GM12873 (cell line): ENCODE results near the gene DSP.

Source experiments
- TF ChIP-seq, protein P1 (sequence below): IDR thresholded peaks from 2 replicates; pipeline ENCODE4 v1.5.1; 2012; ENCODE audit warnings: low read depth, mild to moderate bottlenecking, moderate library complexity, low read length, control low read depth; ENCODE audit not compliant: insufficient read depth; ENCODE audit errors: missing control alignments

The DSP gene

DNA sequence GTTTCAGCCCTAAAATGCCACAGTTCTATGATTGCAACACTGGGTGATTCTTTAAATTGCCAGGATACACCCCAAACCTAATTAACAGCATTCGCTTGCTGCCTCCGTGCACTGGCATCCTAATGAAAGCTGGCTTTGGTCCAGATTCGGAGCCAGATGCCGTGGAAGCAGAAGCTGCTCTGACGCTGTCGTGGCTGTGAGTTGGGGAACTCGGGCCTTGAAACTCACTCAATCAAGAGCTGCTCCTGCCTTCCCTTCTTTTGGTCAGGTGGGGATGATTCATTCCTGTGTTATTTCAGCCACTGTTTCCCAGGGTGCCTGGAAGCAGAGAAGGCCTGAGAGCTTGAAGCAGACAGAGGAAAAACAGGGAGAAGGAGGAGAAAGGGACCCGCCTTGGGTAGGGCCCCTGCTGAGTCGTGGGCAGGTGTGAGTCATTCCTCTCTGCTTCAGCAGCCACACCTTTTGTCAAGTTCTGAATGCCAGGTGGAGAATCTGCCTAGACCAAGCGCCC lies 36.2 kb upstream of the DSP start:
- TF ChIP-seq, protein P1, sequence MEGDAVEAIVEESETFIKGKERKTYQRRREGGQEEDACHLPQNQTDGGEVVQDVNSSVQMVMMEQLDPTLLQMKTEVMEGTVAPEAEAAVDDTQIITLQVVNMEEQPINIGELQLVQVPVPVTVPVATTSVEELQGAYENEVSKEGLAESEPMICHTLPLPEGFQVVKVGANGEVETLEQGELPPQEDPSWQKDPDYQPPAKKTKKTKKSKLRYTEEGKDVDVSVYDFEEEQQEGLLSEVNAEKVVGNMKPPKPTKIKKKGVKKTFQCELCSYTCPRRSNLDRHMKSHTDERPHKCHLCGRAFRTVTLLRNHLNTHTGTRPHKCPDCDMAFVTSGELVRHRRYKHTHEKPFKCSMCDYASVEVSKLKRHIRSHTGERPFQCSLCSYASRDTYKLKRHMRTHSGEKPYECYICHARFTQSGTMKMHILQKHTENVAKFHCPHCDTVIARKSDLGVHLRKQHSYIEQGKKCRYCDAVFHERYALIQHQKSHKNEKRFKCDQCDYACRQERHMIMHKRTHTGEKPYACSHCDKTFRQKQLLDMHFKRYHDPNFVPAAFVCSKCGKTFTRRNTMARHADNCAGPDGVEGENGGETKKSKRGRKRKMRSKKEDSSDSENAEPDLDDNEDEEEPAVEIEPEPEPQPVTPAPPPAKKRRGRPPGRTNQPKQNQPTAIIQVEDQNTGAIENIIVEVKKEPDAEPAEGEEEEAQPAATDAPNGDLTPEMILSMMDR, result no peak

DNA sequence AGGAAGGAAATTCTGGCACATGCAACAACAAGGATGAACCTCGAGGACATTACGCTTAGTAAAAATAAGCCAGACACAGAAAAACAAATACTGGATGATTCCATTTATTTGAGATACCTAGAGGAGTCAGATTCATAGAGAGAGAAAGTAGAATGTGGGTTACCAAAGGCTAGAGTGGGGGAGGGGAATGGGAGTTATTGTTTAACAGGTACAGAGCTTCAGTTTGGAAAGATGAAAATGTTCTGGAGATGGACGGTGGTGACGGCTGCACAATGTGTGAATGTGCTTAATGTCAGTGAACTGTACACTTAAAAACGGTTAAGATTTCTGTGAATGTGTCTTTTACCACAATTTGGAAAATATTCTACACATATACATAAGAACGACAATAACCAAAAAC lies 33.9 kb upstream of the DSP start:
- TF ChIP-seq, protein P1, result no peak

DNA sequence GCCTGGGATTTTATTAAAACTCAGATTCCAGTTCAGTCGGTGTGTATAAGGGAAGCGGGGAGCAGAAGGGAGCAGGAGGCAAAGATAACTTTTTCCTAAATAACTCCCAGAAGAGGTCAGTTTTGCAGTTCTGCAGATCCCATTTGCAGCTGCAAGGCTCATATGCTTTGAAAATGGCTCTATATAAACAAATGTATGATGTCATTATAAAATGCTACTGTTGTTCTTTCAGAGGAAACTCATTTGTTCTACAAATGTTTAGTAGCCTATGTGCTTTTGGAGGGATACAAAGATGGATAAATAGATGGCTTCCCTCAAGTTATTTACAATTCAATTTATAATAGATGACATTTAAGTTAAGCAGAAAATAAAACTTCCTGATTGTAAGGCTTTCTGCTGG lies 29.2 kb upstream of the DSP start:
- TF ChIP-seq, protein P1, result no peak

DNA sequence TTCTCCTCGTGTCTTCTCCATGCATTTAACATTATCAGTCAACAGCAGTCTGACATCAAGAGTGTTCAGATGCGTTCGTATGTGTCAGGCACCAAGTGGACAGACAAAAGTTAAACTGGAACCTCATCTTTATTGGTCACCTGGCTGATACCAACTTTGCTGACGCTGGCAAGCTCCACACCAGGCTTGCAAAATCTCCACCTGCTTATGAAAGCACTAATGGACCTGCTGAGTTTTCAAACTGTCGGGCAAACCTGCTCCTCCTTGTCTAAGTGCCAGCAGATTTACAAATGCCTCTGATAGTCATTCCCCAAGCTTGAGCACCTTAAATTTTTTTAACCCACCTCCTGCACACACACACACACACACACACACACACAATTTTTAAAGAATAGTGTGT lies 27.9 kb upstream of the DSP start:
- TF ChIP-seq, protein P1, result no peak

DNA sequence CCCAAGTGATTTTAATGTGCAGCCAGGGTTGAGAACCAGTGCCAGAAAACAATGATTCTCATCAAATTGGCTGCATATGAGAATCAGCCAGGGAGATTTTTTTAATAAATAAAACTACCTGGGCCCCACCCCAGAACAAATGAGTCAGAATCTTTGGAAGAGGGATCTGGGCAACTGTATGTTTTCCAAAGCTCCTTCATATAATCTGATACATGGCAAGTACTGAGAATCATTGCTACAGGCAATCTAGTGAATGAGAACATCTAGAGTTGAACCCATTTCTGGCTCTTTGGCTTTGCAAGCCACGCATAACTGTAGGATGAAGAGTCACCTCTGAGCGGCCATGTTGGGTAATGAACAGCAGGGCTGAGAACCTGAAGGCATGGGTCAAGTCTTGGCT lies 26.1 kb upstream of the DSP start:
- TF ChIP-seq, protein P1, result no peak

DNA sequence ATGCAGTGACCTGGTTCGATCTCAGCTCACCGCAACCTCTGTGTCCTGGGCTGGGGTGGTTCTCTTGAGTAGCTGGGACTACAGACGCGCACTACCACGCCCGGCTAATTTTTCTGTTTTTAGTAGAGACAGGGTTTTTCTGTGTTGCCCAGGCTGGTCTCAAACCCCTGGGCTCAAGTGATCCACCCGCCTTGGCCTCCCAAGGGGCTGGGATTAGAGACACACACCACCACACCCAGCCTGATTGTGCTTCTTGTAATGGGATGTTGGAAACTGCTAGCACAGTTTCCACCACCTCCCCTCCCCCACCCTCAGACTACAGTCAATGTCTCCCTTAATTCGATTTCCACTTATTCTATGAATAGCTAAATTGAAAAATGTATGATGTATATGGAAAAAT lies 22.6 kb upstream of the DSP start:
- TF ChIP-seq, protein P1, result no peak

DNA sequence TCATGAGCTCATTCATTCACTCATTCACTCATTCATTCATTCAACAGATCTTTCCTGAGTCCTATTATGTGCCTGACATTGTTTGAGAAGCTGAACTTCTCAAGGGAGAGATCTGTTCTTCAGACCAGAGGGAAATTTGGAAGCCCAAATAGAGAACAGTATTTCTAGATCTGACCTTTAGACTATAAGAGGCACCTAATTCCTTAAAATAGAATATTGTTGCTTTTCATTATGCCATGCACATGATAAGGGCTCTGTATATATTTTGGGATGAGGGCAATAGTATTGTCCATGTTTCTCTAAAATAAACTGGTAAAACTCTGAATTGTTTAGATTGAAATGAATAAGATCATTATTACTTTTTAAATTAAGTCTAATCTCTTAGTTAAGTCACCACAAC lies 18.6 kb upstream of the DSP start:
- TF ChIP-seq, protein P1, result no peak
